Measurements from ENCODE around the gene MS4A10. TPM values are rescaled to one million over a fixed set of nuclear protein-coding genes. Genes with fewer than 3 reads are reported as not detected.
A peak's percentile ranks its signal among the peaks of the same experiment; 100 is the strongest.

Gene MS4A10
- total and polyA plus RNA-seq, 9 of the 15 experiments (the other 6 are each of a cell fraction or from before 2014, with no cell fraction given), result not detected

DNA sequence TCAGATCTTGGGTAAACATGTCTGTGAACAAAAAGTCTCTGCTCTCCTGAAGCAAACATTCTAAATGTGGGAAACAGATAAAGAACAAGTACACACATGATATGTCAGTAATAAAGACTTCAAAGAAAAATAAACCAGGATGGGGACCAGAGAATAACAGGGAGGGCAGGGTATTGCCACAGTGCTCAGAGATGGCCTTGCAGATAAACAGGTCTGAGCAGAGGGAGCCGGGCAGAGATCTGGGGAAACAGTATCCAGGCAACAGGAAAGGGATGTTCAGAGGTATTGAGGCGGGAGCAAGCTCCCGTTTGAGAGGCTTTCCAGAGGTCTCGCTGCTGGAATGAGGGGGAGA lies 59.7 kb downstream of the MS4A10 start:
- no peak overlapping the region for H3K27ac ChIP-seq (ENCODE audit: extremely low read depth, low read depth, low read length)
- ATAC-seq (no peak), DNase-seq (ENCODE audit: extremely low read depth in 1 of 4, low spot score in 3 of 4) (no peak), FAIRE-seq (peak; percentile 51)
- H2AFZ ChIP-seq (ENCODE audit: low read depth, low read length), result no peak overlapping the region
- H3K79me2 ChIP-seq (ENCODE audit: control insufficient read depth, insufficient read depth, low read length), result peaks cover 55% of the 10 kb centered on the region
- H3K4me2 ChIP-seq (ENCODE audit: insufficient read depth, low read length), result peak overlapping the region; percentile 89
- in situ Hi-C loops (cut with MboI) (no loop called here), intact Hi-C loops (cut with micrococcal nuclease) (no loop called here)
- H3K9me3 ChIP-seq (replicated peaks; ENCODE audit: control insufficient read depth, insufficient read depth, low read depth, low read length), result no peaks in the 10 kb centered on the region
- peaks cover 24 to 51% of the 10 kb centered on the region in 2 experiments for H3K4me1 ChIP-seq (replicated peaks in 1 of 2; ENCODE audit: control insufficient read depth in 2 of 2, insufficient read depth in 2 of 2, low read length in 2 of 2)
- peak overlapping the region; percentile 74 for H3K4me3 ChIP-seq
- peaks cover 53% of the 10 kb centered on the region for H3K36me3 ChIP-seq (ENCODE audit: control insufficient read depth, insufficient read depth, low read length)
- 25% methylated on average over 4 of the region's 4 CpGs for WGBS (ENCODE audit: insufficient coverage, low coverage, missing lambda C conversion rate)
- CTCF ChIA-PET (ENCODE audit: low intra/inter-chr PET ratio), result no interaction called here
- peaks cover 3% of the 10 kb centered on the region for H3K9me1 ChIP-seq (ENCODE audit: control insufficient read depth, insufficient read depth, low read length)
- peaks cover 3% of the 10 kb centered on the region; the same call in 1 of the 2 replicates for H4K20me1 ChIP-seq (replicated peaks; ENCODE audit: control insufficient read depth, insufficient read depth, low read length)
- H3K9ac ChIP-seq (ENCODE audit: insufficient read depth in 1 of 2, low read depth in 2 of 2, low read length in 2 of 2), result peak overlapping the region; percentile 81 to 84; a peak in 3 of 4 replicates
- no peaks in the 10 kb centered on the region for H3K27me3 ChIP-seq (ENCODE audit: control insufficient read depth in 2 of 2, insufficient read depth in 2 of 2, low read length in 2 of 2)
- no TSS peak for BruUV-seq (replicated peaks)
- TF ChIP-seq CEBPB (tag; IDR thresholded peaks at IDR 0.05), result peak; percentile 36; the same call in 1 of the 2 replicates
- peak; percentile 68; the same call in 1 of the 2 replicates for TF ChIP-seq RFX1 (IDR thresholded peaks at IDR 0.05)
- no peak for TF ChIP-seq EGR1 (conservative IDR thresholded peaks at IDR 0.05)
- POLR2A ChIA-PET, result interaction anchor here (0.6 kb wide), 1 partner anchor 32 kb away, joined by 3 read pairs; no protein-coding TSS in a partner anchor

DNA sequence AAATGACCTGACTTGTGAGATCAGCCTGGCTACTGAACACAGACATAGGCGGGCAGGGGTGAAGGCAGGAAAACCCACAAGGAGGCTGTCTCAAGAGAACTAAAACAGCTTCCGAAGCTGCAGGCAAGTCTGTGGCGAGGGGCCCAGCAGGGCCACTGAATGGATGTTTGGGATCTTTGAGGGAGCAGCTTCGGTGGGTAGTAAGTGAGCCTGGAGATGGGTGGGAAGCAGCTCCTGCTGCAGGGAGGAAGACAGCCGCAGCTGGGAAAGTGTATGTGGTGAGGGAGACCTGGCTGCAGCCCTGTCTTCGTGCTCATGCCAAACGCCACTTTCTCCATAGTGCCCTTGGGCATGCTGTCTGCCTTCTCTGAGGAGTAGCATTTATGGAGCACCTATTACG lies 60.2 kb downstream of the MS4A10 start:
- Histone ChIP-seq H4K20me1 (replicated peaks; ENCODE audit: control insufficient read depth, insufficient read depth, low read length) (peaks cover 3% of the 10 kb centered on the region; the same call in 1 of the 2 replicates), H3K79me2 (ENCODE audit: control insufficient read depth, insufficient read depth, low read length) (peaks cover 55% of the 10 kb centered on the region), H3K27ac (ENCODE audit: extremely low read depth, low read depth, low read length) (no peak overlapping the region), H2AFZ (ENCODE audit: low read depth, low read length) (no peak overlapping the region), H3K36me3 (ENCODE audit: control insufficient read depth, insufficient read depth, low read length) (peaks cover 57% of the 10 kb centered on the region), H3K9me3 (replicated peaks; ENCODE audit: control insufficient read depth, insufficient read depth, low read depth, low read length) (no peaks in the 10 kb centered on the region), H3K4me3 (peak overlapping the region; percentile 74), H3K4me1 (replicated peaks in 1 of 2; ENCODE audit: control insufficient read depth in 2 of 2, insufficient read depth in 2 of 2, low read length in 2 of 2) (peaks cover 24 to 56% of the 10 kb centered on the region in 2 experiments), H3K9ac (ENCODE audit: insufficient read depth in 1 of 2, low read depth in 2 of 2, low read length in 2 of 2) (peak overlapping the region; percentile 4 to 84; a peak in 2 of 4 replicates), H3K27me3 (ENCODE audit: control insufficient read depth in 2 of 2, insufficient read depth in 2 of 2, low read length in 2 of 2) (no peaks in the 10 kb centered on the region), H3K4me2 (ENCODE audit: insufficient read depth, low read length) (peak overlapping the region; percentile 89; the same call in 1 of the 2 replicates), H3K9me1 (ENCODE audit: control insufficient read depth, insufficient read depth, low read length) (peaks cover 3% of the 10 kb centered on the region)
- WGBS (ENCODE audit: insufficient coverage, low coverage, missing lambda C conversion rate), result 79% methylated on average over 8 of the region's 8 CpGs
- intact Hi-C loops (cut with micrococcal nuclease) (no loop called here), in situ Hi-C loops (cut with MboI) (no loop called here)
- POLR2A ChIA-PET, result no interaction called here
- ATAC-seq (no peak), FAIRE-seq (no peak), DNase-seq (ENCODE audit: extremely low read depth in 1 of 4, low spot score in 3 of 4) (no peak)
- CTCF ChIA-PET (ENCODE audit: low intra/inter-chr PET ratio), result no interaction called here
- BruUV-seq (replicated peaks), result no TSS peak
- TF ChIP-seq, protein P1, sequence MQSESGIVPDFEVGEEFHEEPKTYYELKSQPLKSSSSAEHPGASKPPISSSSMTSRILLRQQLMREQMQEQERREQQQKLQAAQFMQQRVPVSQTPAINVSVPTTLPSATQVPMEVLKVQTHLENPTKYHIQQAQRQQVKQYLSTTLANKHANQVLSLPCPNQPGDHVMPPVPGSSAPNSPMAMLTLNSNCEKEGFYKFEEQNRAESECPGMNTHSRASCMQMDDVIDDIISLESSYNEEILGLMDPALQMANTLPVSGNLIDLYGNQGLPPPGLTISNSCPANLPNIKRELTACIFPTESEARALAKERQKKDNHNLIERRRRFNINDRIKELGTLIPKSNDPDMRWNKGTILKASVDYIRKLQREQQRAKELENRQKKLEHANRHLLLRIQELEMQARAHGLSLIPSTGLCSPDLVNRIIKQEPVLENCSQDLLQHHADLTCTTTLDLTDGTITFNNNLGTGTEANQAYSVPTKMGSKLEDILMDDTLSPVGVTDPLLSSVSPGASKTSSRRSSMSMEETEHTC (IDR thresholded peaks at IDR 0.05), result no peak
- TF ChIP-seq LARP7 (IDR thresholded peaks at IDR 0.05) (no peak), ZKSCAN3 (CRISPR knock-in tag; IDR thresholded peaks at IDR 0.05) (no peak), TEAD4 (IDR thresholded peaks at IDR 0.05; ENCODE audit: low read length) (no peak), TEAD4 (CRISPR knock-in tag; IDR thresholded peaks at IDR 0.05; ENCODE audit: borderline replicate concordance) (no peak), ZNF561 (CRISPR knock-in tag; conservative IDR thresholded peaks at IDR 0.05) (no peak), OTX1 (CRISPR knock-in tag; IDR thresholded peaks at IDR 0.05) (no peak), MAFK (IDR thresholded peaks at IDR 0.05; ENCODE audit: low read length) (no peak)
- TF ChIP-seq, protein P2, sequence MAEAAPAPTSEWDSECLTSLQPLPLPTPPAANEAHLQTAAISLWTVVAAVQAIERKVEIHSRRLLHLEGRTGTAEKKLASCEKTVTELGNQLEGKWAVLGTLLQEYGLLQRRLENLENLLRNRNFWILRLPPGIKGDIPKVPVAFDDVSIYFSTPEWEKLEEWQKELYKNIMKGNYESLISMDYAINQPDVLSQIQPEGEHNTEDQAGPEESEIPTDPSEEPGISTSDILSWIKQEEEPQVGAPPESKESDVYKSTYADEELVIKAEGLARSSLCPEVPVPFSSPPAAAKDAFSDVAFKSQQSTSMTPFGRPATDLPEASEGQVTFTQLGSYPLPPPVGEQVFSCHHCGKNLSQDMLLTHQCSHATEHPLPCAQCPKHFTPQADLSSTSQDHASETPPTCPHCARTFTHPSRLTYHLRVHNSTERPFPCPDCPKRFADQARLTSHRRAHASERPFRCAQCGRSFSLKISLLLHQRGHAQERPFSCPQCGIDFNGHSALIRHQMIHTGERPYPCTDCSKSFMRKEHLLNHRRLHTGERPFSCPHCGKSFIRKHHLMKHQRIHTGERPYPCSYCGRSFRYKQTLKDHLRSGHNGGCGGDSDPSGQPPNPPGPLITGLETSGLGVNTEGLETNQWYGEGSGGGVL (CRISPR knock-in tag; IDR thresholded peaks at IDR 0.05), result no peak
- TF ChIP-seq, protein P3, sequence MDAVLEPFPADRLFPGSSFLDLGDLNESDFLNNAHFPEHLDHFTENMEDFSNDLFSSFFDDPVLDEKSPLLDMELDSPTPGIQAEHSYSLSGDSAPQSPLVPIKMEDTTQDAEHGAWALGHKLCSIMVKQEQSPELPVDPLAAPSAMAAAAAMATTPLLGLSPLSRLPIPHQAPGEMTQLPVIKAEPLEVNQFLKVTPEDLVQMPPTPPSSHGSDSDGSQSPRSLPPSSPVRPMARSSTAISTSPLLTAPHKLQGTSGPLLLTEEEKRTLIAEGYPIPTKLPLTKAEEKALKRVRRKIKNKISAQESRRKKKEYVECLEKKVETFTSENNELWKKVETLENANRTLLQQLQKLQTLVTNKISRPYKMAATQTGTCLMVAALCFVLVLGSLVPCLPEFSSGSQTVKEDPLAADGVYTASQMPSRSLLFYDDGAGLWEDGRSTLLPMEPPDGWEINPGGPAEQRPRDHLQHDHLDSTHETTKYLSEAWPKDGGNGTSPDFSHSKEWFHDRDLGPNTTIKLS (IDR thresholded peaks at IDR 0.05; ENCODE audit: borderline replicate concordance, low read depth), result no peak
